ENCODE results near the gene RASAL2. TPM values are rescaled to one million over a fixed set of nuclear protein-coding genes. Genes with fewer than 3 reads are reported as not detected.
"Not testable (repeated sequence)": the region's sequence is repeated elsewhere in the genome, so short reads cannot be mapped to it uniquely, and the experiment has no call there.

Gene RASAL2
- total and polyA plus RNA-seq, 2 of the 13 experiments (the other 11 are each of a cell fraction or from before 2014, with no cell fraction given) = 5.4 to 5.9 TPM

- POLR2A ChIA-PET; FAIRE-seq; H2AFZ ChIP-seq (ENCODE audit: low read length); ATAC-seq; H3K9me3 ChIP-seq (ENCODE audit: low read length); H3K4me3 ChIP-seq (replicated peaks in 1 of 3; ENCODE audit: insufficient read depth in 1 of 3, low read depth in 2 of 3, low read length in 3 of 3); H3K27me3 ChIP-seq (ENCODE audit: control insufficient read depth in 1 of 2, insufficient read depth in 2 of 2, low read length in 2 of 2); BruUV-seq (replicated peaks); H3K36me3 ChIP-seq (replicated peaks in 1 of 2; ENCODE audit: control insufficient read depth in 1 of 2, insufficient read depth in 2 of 2, low read length in 2 of 2); in situ Hi-C loops (cut with HindIII; ENCODE audit: extremely low pct_ligation_motif_present, low pct_unique_long_range_greater_than_20kb); H4K20me1 ChIP-seq (ENCODE audit: insufficient read depth, low read length); H3K4me2 ChIP-seq (ENCODE audit: low read depth, low read length); intact Hi-C loops (cut with micrococcal nuclease; ENCODE audit: unreplicated experiment); H3K9ac ChIP-seq (ENCODE audit: insufficient read depth, low read depth, low read length); CTCF ChIA-PET (ENCODE audit: low intra/inter-chr PET ratio, low total read pairs); H3K27ac ChIP-seq (ENCODE audit: extremely low read length, insufficient read depth, low read length); DNase-seq (ENCODE audit: low spot score); H3K79me2 ChIP-seq (ENCODE audit: insufficient read depth, low read length): not testable (repeated sequence)
- 96% methylated on average over 7 of the region's 7 CpGs for WGBS (ENCODE audit: low lambda C conversion rate)
- H3K4me1 ChIP-seq (ENCODE audit: insufficient read depth, low read length) = peaks cover 10% of the 10 kb centered on the region
Observed at GRCh38 chr1:178120520-178121052, 26.7 kb downstream of the RASAL2 start.

GRCh38 chr1:178121883-178122282, 28.0 kb downstream of the RASAL2 start:
- intact Hi-C loops (cut with micrococcal nuclease; ENCODE audit: unreplicated experiment) (no loop called here), in situ Hi-C loops (cut with HindIII; ENCODE audit: extremely low pct_ligation_motif_present, low pct_unique_long_range_greater_than_20kb) (no loop called here)
- Histone ChIP-seq H3K9ac (ENCODE audit: insufficient read depth, low read depth, low read length) (no peak overlapping the region), H4K20me1 (ENCODE audit: insufficient read depth, low read length) (no peaks in the 10 kb centered on the region), H3K9me3 (ENCODE audit: low read length) (no peaks in the 10 kb centered on the region), H3K27ac (ENCODE audit: extremely low read length, insufficient read depth, low read length) (no peak overlapping the region), H3K36me3 (replicated peaks in 1 of 2; ENCODE audit: control insufficient read depth in 1 of 2, insufficient read depth in 2 of 2, low read length in 2 of 2) (no peaks in the 10 kb centered on the region), H2AFZ (ENCODE audit: low read length) (no peak overlapping the region), H3K27me3 (ENCODE audit: control insufficient read depth in 1 of 2, insufficient read depth in 2 of 2, low read length in 2 of 2) (no peaks in the 10 kb centered on the region), H3K4me2 (ENCODE audit: low read depth, low read length) (no peak overlapping the region), H3K4me1 (ENCODE audit: insufficient read depth, low read length) (peaks cover 23% of the 10 kb centered on the region), H3K79me2 (ENCODE audit: insufficient read depth, low read length) (no peaks in the 10 kb centered on the region), H3K4me3 (replicated peaks in 1 of 3; ENCODE audit: insufficient read depth in 1 of 3, low read depth in 2 of 3, low read length in 3 of 3) (no peak overlapping the region)
- ChIA-PET POLR2A (no interaction called here), CTCF (ENCODE audit: low intra/inter-chr PET ratio, low total read pairs) (no interaction called here)
- WGBS (ENCODE audit: low lambda C conversion rate) = 83% methylated on average over 4 of the region's 4 CpGs
- no peak for FAIRE-seq
- TF ChIP-seq PCBP2 (optimal IDR thresholded peaks at IDR 0.05; ENCODE audit: low read depth, low read length, poor library complexity, severe bottlenecking) (no peak), ZNF607 (CRISPR knock-in tag; IDR thresholded peaks at IDR 0.05; ENCODE audit: borderline replicate concordance) (no peak), ZIK1 (CRISPR knock-in tag; IDR thresholded peaks at IDR 0.05; ENCODE audit: borderline replicate concordance, low read depth) (no peak)
- BruUV-seq (replicated peaks) = no TSS peak
- no peak for DNase-seq (ENCODE audit: low spot score)
- ATAC-seq = no peak

All from HepG2 (cell line).